ENCODE data around the gene VSIR.

Gene VSIR

GRCh38 chr10:71773221-71773971 lies at the start of gene VSIR:
TSS of gene VSIR (minus strand) at chr10:71773520. CDS start at chr10:71773439, 81 bp downstream.
- peak; percentile 69 for TF ChIP-seq CTCF (conservative IDR thresholded peaks at IDR 0.05; ENCODE audit: low read depth, low read length)
- no peak for DNase-seq (ENCODE audit: low read depth)
- peak within 1 kb of the TSS; percentile 56 for H3K4me3 ChIP-seq (ENCODE audit: low read length)

GRCh38 chr10:71821909-71822763 lies 48.8 kb upstream of the VSIR start:
- no peak for DNase-seq (ENCODE audit: low read depth)
- TF ChIP-seq CTCF (conservative IDR thresholded peaks at IDR 0.05; ENCODE audit: low read depth, low read length), result no peak
- H3K4me3 ChIP-seq (ENCODE audit: low read length), result no peak overlapping the region

GRCh38 chr10:71820966-71821365 lies 47.6 kb upstream of the VSIR start:
- TF ChIP-seq CTCF (conservative IDR thresholded peaks at IDR 0.05; ENCODE audit: low read depth, low read length), result no peak
- no peak for DNase-seq (ENCODE audit: low read depth)
- no peak overlapping the region for H3K4me3 ChIP-seq (ENCODE audit: low read length)

GRCh38 chr10:71819985-71820384 lies 46.7 kb upstream of the VSIR start:
- DNase-seq (ENCODE audit: low read depth), result no peak

GRCh38 chr10:71819441-71819861 lies 46.1 kb upstream of the VSIR start:
- TF ChIP-seq CTCF (conservative IDR thresholded peaks at IDR 0.05; ENCODE audit: low read depth, low read length), result no peak
- DNase-seq (ENCODE audit: low read depth), result no peak
- no peak overlapping the region for H3K4me3 ChIP-seq (ENCODE audit: low read length)

More at GRCh38 chr10:71819985-71820384, 46.7 kb upstream of the VSIR start:
- no peak for TF ChIP-seq CTCF (conservative IDR thresholded peaks at IDR 0.05; ENCODE audit: low read depth, low read length)
- H3K4me3 ChIP-seq (ENCODE audit: low read length), result no peak overlapping the region

- no peak for TF ChIP-seq CTCF (conservative IDR thresholded peaks at IDR 0.05; ENCODE audit: low read depth, low read length)
- no peak for DNase-seq (ENCODE audit: low read depth)
- no peak overlapping the region for H3K4me3 ChIP-seq (ENCODE audit: low read length)
Measured at GRCh38 chr10:71818674-71819260, 45.4 kb upstream of the VSIR start.
